Stimulated activated CD4-positive, alpha-beta T cell treated with anti-CD3 and anti-CD28 coated beads, Interleukin-12 subunit alpha, Interleukin-12 subunit beta, amount 100 ng/mL, for 4 hours (primary cell): Measurements from ENCODE around the gene MAPK8.
"Not testable (repeated sequence)": the region's sequence is repeated elsewhere in the genome, so short reads cannot be mapped to it uniquely, and the experiment has no call there.

Source experiments
- DNase-seq: peaks from one replicate; pipeline ENCODE4 v3.0.0-alpha.2; 2020

The MAPK8 gene

DNA sequence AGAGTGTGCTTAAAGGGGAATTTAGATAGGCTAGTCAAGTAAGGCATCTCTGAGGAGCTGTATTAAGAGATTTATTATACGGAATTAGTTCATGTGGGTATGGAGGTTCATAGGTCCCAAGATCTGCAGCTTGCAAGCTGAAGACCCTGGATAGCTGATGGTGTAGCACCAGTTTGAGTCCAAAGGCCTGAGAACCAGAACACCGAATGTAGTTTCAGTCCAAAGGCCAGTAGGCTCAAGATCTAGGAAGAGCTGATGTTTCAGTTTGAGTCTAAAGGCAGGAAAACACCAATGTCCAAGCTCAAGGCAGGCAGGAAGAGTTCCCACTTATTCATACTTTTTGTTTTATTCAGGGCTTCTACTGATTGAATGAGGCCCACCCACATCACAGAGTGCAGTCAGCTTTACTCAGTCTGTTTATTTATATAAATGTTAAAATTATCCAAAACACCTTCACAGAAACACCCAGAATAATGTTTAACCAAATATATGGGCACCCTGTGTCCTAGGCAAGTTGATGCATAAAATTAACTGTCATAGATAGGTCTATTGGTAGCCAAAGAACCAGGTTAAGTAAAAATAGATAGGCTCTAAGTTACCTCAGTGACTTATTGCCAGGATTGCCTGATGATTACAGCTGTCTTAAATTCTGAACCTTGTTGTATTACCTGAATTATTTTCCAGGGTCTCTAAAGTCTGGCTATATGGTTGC lies 83.5 kb downstream of the MAPK8 start:
- DNase-seq = no peak

DNA sequence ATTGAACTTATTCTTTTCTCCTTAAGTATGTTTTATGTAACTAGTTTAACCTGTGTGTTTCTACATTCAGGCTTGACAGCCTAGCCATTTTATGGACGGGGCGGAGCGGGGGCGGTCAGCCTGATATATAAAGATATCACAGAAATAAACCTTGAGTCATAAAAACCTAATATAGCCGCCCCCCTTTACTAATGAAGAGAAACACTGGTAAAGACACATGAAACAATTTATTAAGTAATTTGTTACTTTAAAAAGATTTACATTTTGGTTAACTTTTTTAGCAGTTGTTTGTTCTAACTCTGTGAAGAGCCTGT lies 84.0 kb downstream of the MAPK8 start:
- DNase-seq = no peak

DNA sequence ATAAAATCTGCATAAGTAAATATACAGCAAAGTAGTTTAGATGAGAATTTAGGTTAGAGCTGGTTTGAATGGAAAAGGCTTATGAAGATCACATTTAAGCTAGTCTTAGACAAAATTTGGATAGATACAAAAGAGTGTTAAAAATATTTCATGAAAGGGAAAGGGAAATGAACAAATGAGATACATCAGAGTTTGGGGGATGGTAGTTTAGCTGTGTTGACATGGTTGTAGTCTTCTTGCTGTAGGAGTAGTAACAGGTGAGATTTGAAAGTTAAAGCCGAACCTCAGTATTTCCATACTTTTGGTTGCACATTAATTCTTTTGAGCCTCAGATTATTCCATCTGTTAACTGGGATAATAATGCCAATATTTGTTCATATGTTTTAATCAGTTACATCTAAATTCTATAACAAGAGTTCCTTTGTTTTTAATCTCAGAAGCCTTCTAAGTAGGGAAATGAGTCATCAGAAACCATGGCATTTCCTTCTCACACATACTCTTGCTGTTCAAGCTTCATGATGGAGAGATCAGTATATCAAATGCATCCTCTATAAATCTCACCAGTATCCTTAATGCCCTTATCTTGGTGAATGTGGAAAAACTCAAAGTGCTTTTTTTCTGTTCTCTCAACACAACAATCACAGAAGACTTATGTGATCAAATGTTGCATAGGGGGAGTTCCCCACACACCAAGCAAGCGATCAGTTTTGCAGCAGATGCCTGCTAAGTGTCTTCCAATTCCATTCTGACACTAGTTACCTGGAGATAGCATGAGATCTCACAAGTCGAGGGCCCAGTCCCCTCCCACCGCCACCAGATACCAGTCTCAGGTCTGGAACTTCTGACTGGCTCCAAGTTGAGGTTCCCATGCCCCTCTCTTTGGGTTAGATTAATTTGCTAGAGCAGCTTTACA lies 84.7 kb downstream of the MAPK8 start:
- DNase-seq = no peak

DNA sequence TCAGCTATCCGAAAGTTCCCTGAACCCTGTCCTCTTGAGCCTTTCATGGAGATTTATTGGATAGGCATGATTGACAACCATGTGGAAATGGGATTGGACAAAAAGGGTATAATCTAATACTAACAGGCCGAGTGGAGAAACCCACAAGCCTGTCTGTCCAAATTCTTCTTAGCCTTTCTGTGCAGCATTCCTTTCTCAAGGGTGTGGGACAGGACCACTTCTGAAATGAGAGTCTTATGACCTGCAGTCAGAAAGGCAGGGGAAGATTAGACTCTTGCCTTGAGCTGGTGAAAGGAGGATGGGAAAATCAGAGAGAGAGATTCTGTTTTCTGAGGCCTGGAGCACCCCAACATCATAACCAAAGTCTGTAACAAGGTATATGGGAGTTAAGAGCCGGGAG lies 85.5 kb downstream of the MAPK8 start:
- DNase-seq = no peak

DNA sequence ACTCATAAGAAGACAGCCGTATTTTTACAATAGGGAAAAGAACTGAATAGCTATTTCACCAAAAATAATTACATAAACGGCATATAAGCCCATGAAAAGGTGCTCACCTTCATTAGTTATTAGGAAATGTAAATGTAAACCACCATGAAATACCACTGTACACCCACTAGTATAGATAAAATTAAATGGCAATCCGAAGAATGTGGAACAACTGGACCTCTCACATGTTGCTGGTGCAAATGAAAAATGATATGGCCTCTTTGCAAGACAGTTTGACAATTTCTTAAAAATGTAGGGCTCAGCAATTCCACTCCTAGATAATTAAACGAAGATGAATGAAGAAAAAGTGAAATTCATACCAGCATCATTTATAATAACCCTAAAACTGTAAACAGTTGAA lies 91.8 kb downstream of the MAPK8 start:
- DNase-seq = no peak

DNA sequence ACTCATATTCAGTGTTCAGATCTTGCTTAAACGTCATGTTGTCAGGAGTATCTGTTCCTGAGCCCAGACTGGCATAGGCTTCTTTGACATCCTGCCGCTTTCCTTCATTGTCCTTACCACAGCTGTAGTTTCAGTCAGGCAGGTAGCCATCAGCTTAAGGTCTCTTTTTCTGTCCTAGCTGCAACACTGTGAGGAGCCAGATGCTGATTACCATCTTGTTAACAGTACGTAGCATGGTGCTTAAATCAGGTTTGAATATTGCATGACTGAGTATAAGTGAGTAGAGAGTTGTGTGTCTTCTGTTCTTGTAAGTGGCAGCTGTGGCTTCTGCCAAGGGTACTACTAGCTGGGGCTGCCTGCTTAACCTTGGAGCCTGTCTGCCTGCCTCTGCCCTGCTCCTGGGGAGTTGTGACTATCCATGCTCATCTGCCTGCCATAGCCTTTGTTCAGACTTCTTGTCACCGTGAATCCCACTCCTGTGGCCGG lies 92.6 kb downstream of the MAPK8 start:
- no peak for DNase-seq

DNA sequence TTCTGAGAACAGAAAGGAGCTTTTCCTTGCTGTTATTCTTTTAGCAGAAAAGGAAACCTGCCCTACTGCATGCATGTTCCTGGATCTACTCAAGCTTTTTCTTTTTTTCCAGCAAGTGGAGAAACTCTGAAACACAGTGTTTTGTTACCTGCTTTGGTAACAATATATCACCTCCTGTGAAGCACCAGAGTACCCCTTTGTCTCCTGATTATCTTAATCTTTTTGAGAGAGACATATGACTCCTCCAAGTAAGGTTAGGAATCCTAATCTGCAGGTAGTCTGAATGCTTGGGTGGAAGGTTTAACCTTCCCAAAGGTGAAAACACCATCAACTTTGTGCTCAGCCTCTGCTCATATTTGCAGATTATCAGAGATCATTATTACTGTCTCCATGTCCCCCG lies 93.1 kb downstream of the MAPK8 start:
- no peak for DNase-seq

DNA sequence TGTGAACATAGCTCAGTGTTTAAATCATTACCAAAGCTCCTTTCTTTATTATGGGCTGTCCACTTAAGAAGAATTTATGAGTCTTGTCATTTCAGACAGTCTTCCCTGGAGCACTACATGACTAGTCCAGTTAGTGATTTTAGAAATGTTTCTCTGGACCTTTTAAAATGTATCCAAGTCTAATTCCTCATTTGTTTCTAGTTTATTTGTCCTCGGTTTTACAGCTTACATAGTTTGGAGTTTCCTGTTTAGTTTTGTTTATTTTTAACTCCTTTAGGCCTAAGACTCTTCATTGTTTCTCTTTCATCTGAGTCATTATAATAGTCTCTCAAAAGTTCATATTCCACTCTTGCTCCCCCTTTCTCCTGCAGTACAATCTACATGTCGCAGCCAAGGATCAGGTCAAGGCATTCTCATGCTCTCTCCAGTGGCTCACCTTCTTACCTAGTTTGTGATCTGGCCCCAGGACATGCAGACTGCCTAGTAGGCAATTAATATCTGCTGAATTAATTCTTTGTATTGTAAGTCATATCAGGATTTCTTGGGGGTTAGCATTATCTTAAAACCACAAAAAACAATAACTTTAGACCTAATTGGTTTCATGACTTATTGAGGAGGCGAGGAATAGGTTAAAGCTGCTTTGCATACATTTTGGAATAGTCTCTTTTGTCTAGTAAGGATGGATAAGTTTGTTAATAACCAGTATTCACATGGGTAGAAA lies 93.8 kb downstream of the MAPK8 start:
- DNase-seq = no peak

DNA sequence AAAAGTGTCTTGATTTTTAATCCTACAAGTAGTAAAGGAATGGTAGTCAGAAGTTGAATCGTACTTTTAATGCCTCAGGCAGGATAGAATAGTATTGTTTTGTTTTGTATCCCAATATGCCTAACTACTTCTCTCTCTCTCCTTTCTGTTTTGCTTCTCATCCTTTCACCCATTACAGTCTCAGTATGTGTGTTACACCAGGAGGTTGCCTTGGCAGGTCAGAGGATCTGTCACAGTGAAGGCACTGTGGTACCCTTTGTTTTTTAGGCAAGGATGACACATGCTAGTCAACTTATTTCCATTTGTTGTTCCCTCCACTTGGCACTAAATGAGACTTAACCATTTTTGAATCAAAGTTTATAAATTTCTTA lies 94.4 kb downstream of the MAPK8 start:
- no peak for DNase-seq

DNA sequence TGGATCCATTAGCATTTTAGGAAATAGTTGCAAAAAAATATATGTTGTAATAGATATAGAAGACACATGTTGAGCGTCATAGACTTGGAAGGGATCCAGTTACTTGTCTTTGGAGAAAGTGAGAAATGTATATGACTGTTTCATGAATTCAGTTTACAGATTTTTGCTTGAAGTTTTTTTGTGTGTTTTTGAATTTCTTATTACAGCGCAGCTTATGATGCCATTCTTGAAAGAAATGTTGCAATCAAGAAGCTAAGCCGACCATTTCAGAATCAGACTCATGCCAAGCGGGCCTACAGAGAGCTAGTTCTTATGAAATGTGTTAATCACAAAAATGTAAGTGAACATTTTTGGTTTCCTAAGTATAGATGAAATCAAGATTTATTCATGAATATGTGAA lies 98.2 kb downstream of the MAPK8 start:
- no peak for DNase-seq

DNA sequence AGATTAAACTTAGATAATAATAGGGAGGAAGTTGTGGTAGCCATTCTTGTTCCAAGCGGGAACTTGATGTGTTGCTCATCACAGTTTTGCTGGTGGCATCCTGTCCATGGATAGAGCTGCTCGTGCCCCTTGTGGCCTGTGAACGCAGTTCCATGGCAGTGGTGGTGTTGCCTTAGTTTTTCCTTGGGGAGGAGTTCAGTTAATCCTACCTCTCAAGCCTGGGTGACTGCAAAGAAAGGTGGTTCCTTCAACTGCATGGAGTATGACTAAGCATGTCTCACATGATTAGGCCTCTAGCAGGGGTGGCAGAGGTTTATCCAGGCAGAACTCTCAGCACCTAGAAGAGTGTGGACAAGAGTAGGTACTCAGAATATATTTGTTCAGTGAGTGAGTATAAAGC lies 99.7 kb downstream of the MAPK8 start:
- no peak for DNase-seq

DNA sequence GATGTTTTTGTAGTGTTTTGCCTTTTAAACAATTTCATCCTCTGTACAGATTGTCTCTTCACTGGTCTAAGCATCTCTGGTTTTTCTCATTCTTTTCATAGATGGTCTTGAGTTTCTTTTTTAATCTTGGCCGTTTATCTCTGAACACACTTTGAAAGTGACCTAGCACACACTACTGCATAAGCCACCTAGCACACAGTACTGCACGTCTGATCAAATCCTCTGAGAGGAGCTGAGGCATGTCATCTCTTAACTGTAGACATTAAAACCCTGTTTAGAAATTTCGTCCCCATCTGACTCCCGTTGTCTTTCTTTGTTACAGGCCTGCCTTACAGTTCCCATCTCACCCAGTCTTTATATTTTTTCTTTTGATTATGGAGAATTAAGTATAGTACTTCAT lies 100.2 kb downstream of the MAPK8 start:
- no peak for DNase-seq

DNA sequence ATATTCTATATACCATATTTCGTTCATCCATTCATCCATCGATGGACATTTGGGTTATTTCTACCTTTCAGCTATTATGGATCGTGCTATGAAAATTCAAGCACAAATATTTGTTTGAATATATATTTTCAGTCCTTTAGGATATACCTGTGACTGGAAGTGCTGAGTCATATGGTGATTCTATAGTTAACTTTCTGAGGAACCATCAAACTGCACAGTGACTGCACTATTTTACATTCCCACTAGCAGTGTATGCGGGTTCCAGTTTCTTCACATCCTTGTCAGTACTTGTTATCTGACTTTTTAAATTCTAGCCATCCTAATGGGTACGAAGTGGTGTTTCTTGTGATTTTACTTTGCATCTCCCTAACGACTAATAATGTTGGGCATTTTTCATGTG lies 104.0 kb downstream of the MAPK8 start:
- DNase-seq = no peak

DNA sequence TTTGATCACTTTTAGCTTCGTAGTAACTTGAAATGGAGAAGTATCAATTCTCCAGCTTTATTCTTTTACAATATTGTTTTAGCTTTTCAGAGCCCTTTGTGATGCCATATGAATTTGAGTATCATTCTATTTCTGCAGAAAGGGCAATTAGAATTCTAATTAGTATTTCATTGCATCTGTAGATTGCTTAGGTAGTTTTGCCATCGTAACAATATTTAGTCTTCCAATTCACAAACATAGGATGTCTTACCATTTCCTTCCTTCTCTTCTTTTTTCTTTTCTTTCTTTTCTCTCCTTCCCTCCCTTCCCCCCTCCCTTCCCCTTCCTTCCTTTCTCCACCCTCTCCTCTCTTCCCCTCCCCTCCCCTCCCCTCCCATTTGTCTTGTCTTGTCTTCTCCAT lies 105.0 kb downstream of the MAPK8 start:
- no peak for DNase-seq

DNA sequence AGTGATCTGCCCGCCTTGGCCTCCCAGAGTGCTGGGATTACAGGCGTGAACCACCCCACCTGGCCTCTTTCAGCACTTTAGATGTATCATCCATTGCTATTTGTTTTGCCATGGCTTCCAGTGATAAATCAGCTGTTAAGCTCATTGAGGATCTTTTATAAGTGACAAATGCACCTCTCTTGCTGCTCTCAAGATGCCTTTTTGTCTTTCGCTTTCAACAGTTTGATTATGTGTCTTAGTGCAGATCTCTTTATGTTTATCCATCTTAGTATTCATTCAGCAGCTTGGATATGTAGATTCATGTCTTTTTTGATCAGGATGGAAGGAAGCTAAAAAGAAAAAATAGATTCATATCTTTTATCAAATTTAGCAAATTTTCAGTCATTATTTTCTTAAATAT lies 105.6 kb downstream of the MAPK8 start:
- DNase-seq = no peak

DNA sequence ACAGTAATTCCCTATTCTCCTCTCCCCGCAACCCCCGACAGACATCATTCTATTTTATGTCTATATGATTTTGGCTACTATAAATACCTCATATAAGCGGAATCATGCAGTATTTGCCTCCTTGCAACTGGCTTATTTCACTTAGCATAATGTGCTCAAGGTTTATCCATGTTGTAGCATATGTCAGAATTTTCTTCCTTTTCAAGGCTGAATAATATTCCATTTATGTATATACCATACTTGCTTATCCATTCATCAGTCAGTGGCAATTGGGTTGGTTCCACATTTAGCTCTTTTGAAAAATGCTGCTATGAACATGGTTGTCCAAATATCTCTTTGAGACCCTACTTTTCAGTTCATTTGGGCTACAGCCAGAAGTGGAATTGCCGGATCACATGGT lies 106.5 kb downstream of the MAPK8 start:
- no peak for DNase-seq

DNA sequence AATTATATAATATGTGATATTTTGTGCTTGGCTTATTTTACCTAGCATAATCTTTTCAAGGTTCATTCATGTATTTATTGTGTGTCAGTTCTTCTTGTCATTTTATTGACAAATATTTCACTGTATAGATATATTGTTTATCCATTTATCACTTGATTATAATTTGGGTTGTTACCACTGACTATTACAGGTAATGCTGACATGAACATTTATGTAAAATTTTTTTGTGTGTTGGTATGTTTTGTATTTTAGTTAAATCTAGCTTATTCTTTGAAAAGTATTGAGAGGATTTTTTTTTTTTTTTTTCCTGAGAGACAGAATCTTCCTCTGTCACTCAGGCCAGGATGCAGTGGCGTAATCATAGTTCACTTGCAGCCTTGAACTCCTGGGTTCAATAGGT lies 107.7 kb downstream of the MAPK8 start:
- DNase-seq = no peak

DNA sequence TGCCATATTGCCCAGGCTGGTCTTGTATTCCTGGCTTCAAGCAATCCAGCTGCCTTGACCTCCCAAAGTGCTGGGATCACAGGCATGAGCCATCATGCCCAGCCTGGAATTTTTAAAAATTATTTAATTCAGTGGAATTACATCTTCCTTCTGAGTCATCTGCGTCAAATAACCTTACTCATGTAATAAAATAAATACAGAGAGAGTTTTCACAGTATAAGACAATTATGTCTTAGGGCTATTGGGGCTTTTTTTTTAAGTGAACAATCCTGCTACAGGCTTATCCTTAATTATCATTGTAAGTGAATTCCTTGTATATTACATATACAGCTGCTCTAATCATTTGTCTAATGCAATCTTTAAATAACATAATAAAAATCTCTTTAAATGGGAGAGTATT lies 108.3 kb downstream of the MAPK8 start:
- no peak for DNase-seq

DNA sequence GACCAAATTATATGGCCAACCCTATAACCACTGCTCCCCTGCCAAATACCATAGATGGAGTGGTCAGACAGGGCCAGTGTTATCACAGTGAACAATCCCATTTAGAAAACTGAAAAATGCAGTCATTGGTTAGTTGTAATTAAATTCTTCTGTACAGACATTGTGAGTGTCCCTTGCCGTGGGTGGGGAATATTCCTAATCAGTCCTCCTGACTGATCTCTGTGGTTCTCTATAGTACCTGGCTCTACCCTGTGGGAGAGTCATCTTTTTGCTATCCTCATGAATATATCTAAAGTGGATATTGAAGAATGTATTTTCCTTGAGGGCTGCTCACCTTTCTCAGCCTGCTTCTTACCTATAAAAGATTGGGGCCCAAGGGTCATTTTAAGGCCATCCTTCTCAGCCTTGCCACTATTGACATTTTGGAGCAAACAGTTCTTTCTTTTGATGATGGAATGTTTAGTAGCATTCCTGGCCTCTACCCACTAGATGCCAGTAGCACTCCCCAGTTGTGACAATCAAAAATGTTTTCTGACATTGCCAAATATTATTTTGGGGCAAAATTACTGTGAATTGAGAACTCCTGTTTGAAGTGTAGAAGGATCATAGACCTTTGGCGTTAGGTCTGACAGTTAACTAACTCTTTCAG lies 110.2 kb downstream of the MAPK8 start:
- DNase-seq = no peak

DNA sequence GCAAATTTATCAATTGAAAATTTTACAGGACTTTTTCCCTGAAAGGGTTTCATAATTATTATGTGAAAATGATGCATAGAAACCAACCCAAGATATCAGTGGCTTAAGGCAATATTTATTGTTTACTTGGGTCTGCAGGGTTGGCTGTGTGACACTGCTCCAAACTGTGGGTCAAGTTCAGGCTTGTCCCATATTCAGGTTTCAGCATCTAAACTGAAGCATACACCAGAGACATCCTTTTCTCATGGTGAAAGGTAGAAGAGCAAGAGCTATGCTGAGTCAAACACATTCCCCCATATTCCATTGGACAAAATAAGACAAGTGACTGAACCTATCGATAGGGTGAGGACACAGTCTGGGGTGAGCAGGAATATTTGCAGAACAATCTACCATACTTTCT lies 110.9 kb downstream of the MAPK8 start:
- no peak for DNase-seq

DNA sequence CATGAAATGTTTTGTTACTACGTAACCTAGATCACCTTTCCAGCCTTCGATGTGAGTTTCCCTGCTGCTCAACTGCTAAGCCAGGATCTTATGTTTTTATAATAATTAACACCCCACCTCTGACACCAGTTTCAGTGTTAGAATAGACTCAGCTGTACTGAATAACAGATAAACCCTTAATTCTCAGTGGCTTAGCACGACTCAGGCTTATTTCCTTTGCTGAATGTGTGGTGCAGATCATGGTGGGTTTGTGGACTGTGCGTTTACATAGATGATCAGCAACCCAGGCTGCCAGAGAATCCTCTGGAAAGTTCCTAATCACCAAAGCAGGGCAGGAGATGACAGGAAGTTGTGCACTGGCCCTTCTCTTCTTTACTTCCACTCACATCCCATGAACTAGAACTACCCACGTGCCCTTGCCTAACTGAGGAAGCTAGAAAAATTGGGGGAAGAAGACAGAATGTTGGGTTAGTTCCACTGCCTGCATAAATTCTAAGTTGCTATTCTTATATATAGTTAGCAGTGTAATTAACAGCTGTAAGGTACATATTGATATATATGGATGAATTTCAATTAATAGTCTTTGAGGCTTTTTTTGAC lies 111.8 kb downstream of the MAPK8 start:
- no peak for DNase-seq

DNA sequence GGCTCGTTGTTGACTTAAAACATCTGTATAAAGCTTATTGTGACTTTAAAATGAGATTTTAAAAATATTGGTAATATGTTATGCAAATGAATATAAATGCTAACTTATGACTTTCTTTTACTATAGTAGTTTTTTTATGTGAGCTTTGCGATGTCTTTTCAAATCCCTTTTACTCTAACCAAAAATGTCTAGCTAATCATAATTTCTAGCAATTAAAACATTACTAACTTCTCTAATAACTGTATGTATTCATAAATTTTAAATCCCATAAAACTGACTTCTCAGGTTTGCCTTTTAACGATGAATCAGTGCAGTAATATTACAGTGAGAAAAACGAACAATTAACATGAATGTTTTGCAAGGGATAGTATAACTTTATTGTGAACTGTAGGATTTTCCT lies 113.2 kb downstream of the MAPK8 start:
- DNase-seq = no peak

DNA sequence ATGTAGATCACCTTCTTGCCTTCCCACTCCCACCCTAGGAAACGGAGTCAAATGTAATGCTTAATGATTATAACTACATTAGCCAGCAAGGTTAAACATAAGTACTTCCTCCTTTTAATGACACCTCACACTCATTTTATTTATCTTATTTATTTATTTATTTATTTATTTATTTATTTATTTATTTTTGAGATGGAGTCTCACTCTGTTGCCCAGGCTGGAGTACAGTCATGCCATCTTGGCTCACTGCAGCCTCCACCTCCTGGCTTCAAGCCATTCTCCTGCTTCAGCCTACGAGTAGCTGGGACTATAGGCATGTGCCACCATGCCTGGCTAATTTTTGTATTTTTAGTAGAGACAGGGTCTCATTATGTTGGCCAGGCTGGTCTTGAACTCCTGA lies 115.4 kb downstream of the MAPK8 start:
- not testable (repeated sequence) for DNase-seq
